DMS114 treated with DMSO at 0.1 percent for 48 hours (cell line): ENCODE measurements around the gene CHRNA4.

Source experiments
- DNase-seq: peaks from one replicate; lab custom pipeline; 2025; ENCODE audit not compliant: unreplicated experiment; lab: John Stamatoyannopoulos, UW

Gene CHRNA4

GRCh38 chr20:63377951-63378381 lies 16.8 kb upstream of the CHRNA4 start:
- DNase-seq: no peak

- no peak for DNase-seq
Measured at GRCh38 chr20:63377256-63377941, 16.2 kb upstream of the CHRNA4 start.

- no peak for DNase-seq
Measured at GRCh38 chr20:63376283-63377250, 15.4 kb upstream of the CHRNA4 start.

- DNase-seq: no peak
Measured at GRCh38 chr20:63375438-63375837, 14.3 kb upstream of the CHRNA4 start.

- no peak for DNase-seq
Measured at GRCh38 chr20:63374504-63374903, 13.4 kb upstream of the CHRNA4 start.

- DNase-seq: no peak
Measured at GRCh38 chr20:63373996-63374395, 12.8 kb upstream of the CHRNA4 start.

- no peak for DNase-seq
Measured at GRCh38 chr20:63372971-63373885, 12.1 kb upstream of the CHRNA4 start.

GRCh38 chr20:63371291-63371865 lies 10.2 kb upstream of the CHRNA4 start:
- DNase-seq: no peak

GRCh38 chr20:63370618-63371187 lies 9.6 kb upstream of the CHRNA4 start:
- no peak for DNase-seq

GRCh38 chr20:63369724-63370617 lies 8.8 kb upstream of the CHRNA4 start:
- DNase-seq: no peak

- DNase-seq: no peak
Measured at GRCh38 chr20:63369024-63369530, 7.9 kb upstream of the CHRNA4 start.

GRCh38 chr20:63368151-63368550 lies 7.0 kb upstream of the CHRNA4 start:
- no peak for DNase-seq

GRCh38 chr20:63367446-63368055 lies 6.4 kb upstream of the CHRNA4 start:
- DNase-seq: no peak

GRCh38 chr20:63366390-63367365 lies 5.5 kb upstream of the CHRNA4 start:
- DNase-seq: no peak

GRCh38 chr20:63365601-63366389 lies 4.6 kb upstream of the CHRNA4 start:
- no peak for DNase-seq

- no peak for DNase-seq
Measured at GRCh38 chr20:63364801-63365585, 3.8 kb upstream of the CHRNA4 start.
